Measurements from ENCODE around the gene CDK6. TPM values are rescaled to one million over a fixed set of nuclear protein-coding genes. Genes with fewer than 3 reads are reported as not detected.
A peak's percentile ranks its signal among the peaks of the same experiment; 100 is the strongest.

The CDK6 gene
- total and polyA plus RNA-seq, 10 of the 15 experiments (the other 5 are each of a cell fraction or from before 2014, with no cell fraction given) = 8.0 to 118 (median 45.8) TPM

- TF ChIP-seq, protein P1, sequence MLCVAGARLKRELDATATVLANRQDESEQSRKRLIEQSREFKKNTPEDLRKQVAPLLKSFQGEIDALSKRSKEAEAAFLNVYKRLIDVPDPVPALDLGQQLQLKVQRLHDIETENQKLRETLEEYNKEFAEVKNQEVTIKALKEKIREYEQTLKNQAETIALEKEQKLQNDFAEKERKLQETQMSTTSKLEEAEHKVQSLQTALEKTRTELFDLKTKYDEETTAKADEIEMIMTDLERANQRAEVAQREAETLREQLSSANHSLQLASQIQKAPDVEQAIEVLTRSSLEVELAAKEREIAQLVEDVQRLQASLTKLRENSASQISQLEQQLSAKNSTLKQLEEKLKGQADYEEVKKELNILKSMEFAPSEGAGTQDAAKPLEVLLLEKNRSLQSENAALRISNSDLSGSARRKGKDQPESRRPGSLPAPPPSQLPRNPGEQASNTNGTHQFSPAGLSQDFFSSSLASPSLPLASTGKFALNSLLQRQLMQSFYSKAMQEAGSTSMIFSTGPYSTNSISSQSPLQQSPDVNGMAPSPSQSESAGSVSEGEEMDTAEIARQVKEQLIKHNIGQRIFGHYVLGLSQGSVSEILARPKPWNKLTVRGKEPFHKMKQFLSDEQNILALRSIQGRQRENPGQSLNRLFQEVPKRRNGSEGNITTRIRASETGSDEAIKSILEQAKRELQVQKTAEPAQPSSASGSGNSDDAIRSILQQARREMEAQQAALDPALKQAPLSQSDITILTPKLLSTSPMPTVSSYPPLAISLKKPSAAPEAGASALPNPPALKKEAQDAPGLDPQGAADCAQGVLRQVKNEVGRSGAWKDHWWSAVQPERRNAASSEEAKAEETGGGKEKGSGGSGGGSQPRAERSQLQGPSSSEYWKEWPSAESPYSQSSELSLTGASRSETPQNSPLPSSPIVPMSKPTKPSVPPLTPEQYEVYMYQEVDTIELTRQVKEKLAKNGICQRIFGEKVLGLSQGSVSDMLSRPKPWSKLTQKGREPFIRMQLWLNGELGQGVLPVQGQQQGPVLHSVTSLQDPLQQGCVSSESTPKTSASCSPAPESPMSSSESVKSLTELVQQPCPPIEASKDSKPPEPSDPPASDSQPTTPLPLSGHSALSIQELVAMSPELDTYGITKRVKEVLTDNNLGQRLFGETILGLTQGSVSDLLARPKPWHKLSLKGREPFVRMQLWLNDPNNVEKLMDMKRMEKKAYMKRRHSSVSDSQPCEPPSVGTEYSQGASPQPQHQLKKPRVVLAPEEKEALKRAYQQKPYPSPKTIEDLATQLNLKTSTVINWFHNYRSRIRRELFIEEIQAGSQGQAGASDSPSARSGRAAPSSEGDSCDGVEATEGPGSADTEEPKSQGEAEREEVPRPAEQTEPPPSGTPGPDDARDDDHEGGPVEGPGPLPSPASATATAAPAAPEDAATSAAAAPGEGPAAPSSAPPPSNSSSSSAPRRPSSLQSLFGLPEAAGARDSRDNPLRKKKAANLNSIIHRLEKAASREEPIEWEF (IDR thresholded peaks at IDR 0.05; ENCODE audit: insufficient replicate concordance, low read depth, low read length) = no peak
- TF ChIP-seq SMAD1 (IDR thresholded peaks at IDR 0.05; ENCODE audit: low read depth, partially characterized antibody) (no peak), EGR1 (IDR thresholded peaks at IDR 0.05; ENCODE audit: borderline replicate concordance in 1 of 2, low read depth in 2 of 2, low read length in 2 of 2) (no peak), RFX5 (IDR thresholded peaks at IDR 0.05; ENCODE audit: low read depth, low read length) (no peak), SP1 (IDR thresholded peaks at IDR 0.05; ENCODE audit: low read depth, low read length) (no peak), LARP7 (IDR thresholded peaks at IDR 0.05) (no peak), SUZ12 (IDR thresholded peaks at IDR 0.05; ENCODE audit: unreplicated experiment) (no peak), MXI1 (IDR thresholded peaks at IDR 0.05; ENCODE audit: low read depth, low read length) (0 out of 2 replicates have a peak, but pooled peaks have one; percentile 44), MEF2A (IDR thresholded peaks at IDR 0.05; ENCODE audit: insufficient read depth, low read depth, low read length) (peak; percentile 70; the same call in 1 of the 2 replicates), NBN (IDR thresholded peaks at IDR 0.05) (0 out of 2 replicates have a peak, but pooled peaks have one; percentile 32), TCF3 (IDR thresholded peaks at IDR 0.05; ENCODE audit: borderline replicate concordance, insufficient read depth, low read depth, low read length) (no peak), MLLT1 (IDR thresholded peaks at IDR 0.05) (0 out of 2 replicates have a peak, but pooled peaks have one; percentile 35), TCF7 (IDR thresholded peaks at IDR 0.05; ENCODE audit: borderline replicate concordance) (no peak), KAT2A (conservative IDR thresholded peaks at IDR 0.05; ENCODE audit: control insufficient read depth, low read depth, low read length) (no peak), BCL11A (IDR thresholded peaks at IDR 0.05; ENCODE audit: low read depth, low read length) (no peak), MYC (IDR thresholded peaks at IDR 0.05; ENCODE audit: insufficient read depth, insufficient read length, insufficient replicate concordance, low read length, severe bottlenecking) (no peak), TCF12 (IDR thresholded peaks at IDR 0.05; ENCODE audit: low read depth, low read length) (no peak)
- TF ChIP-seq, protein P2, sequence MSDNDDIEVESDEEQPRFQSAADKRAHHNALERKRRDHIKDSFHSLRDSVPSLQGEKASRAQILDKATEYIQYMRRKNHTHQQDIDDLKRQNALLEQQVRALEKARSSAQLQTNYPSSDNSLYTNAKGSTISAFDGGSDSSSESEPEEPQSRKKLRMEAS (IDR thresholded peaks at IDR 0.05; ENCODE audit: low read depth, low read length) = no peak
- TF ChIP-seq, protein P3, sequence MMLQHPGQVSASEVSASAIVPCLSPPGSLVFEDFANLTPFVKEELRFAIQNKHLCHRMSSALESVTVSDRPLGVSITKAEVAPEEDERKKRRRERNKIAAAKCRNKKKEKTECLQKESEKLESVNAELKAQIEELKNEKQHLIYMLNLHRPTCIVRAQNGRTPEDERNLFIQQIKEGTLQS (IDR thresholded peaks at IDR 0.05; ENCODE audit: borderline replicate concordance, extremely low read depth, low read depth, low read length) = no peak
- TF ChIP-seq, protein P4, sequence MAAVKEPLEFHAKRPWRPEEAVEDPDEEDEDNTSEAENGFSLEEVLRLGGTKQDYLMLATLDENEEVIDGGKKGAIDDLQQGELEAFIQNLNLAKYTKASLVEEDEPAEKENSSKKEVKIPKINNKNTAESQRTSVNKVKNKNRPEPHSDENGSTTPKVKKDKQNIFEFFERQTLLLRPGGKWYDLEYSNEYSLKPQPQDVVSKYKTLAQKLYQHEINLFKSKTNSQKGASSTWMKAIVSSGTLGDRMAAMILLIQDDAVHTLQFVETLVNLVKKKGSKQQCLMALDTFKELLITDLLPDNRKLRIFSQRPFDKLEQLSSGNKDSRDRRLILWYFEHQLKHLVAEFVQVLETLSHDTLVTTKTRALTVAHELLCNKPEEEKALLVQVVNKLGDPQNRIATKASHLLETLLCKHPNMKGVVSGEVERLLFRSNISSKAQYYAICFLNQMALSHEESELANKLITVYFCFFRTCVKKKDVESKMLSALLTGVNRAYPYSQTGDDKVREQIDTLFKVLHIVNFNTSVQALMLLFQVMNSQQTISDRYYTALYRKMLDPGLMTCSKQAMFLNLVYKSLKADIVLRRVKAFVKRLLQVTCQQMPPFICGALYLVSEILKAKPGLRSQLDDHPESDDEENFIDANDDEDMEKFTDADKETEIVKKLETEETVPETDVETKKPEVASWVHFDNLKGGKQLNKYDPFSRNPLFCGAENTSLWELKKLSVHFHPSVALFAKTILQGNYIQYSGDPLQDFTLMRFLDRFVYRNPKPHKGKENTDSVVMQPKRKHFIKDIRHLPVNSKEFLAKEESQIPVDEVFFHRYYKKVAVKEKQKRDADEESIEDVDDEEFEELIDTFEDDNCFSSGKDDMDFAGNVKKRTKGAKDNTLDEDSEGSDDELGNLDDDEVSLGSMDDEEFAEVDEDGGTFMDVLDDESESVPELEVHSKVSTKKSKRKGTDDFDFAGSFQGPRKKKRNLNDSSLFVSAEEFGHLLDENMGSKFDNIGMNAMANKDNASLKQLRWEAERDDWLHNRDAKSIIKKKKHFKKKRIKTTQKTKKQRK (IDR thresholded peaks at IDR 0.05; ENCODE audit: low read depth, low read length) = no peak
Measured at GRCh38 chr7:92621026-92621540, 215.3 kb downstream of the CDK6 start (continued).

Measured in GM12878 (cell line).